ENCODE results near the gene PIM2.

The PIM2 gene

GRCh38 chrX:48864210-48864609 lies 54.6 kb downstream of the PIM2 start:
- DNase-seq (ENCODE audit: low read depth in 2 of 2), result no peak
